Thyroid gland (tissue), 4 donors: ENCODE measurements around the gene RAX.

Experiments
- CTCF ChIP-seq, 6 experiments: fragments of 200-600 bp in 3 of 6; fragments of 450-650 bp in 3 of 6; sonication (generic) in 3 of 6; IDR thresholded peaks; one replicate each; pipeline ENCODE4 v1.5.1; 2016 to 2019; ENCODE audit warnings: antibody characterized with exemption in 6 of 6, mild to moderate bottlenecking in 2 of 6, inconsistent platforms in 1 of 6, moderate library complexity in 1 of 6
- POLR2A ChIP-seq, 2 donors: fragments of 450-650 bp; IDR thresholded peaks; one replicate each; pipeline ENCODE4 v1.6.1; 2017; ENCODE audit warnings: antibody characterized with exemption in 2 of 2, mild to moderate bottlenecking in 2 of 2, moderate library complexity in 1 of 2

GRCh38 chr18:59273759-59274532 lies 692 bp upstream of the RAX start:
- TF ChIP-seq POLR2A (IDR thresholded peaks at IDR 0.05) (no peak), CTCF (IDR thresholded peaks at IDR 0.05) (no peak)
